ENCODE measurements around the gene SCARF2. TPM values are rescaled to one million over a fixed set of nuclear protein-coding genes. Genes with fewer than 3 reads are reported as not detected.

The SCARF2 gene
- polyA plus RNA-seq, 3 donors: 0.12 to 0.51 TPM; not detected in 1

GRCh38 chr22:20397498-20397897 is 40.1 kb downstream of the SCARF2 start:
- Histone ChIP-seq H3K9me3 (replicated peaks in 1 of 2; ENCODE audit: control insufficient read depth in 1 of 2, insufficient read depth in 1 of 2, low read length in 2 of 2) (no peaks in the 10 kb centered on the region), H3K9ac (ENCODE audit: insufficient read depth, low read length, poor library complexity, severe bottlenecking) (no peak overlapping the region), H3K36me3 (replicated peaks in 1 of 2; ENCODE audit: control insufficient read depth in 1 of 2, insufficient read depth in 2 of 2, low read length in 2 of 2) (peaks cover 4 to 16% of the 10 kb centered on the region in 2 donors), H2AFZ (ENCODE audit: insufficient read depth, low read depth, low read length, poor library complexity, severe bottlenecking) (no peak overlapping the region), H4K20me1 (ENCODE audit: insufficient read depth, low read length) (no peaks in the 10 kb centered on the region), H3K4me1 (ENCODE audit: control insufficient read depth in 1 of 2, insufficient read depth in 2 of 2, low read length in 2 of 2) (peaks cover 25 to 27% of the 10 kb centered on the region in 2 donors), H3K4me2 (replicated peaks; ENCODE audit: extremely low read depth, low read length, poor library complexity, severe bottlenecking) (no peak overlapping the region), H3K27me3 (ENCODE audit: control insufficient read depth in 2 of 2, insufficient read depth in 2 of 2, low read length in 2 of 2) (no peaks in the 10 kb centered on the region), H3K27ac (ENCODE audit: low read depth in 1 of 2, low read length in 2 of 2) (no peak overlapping the region), H3K4me3 (replicated peaks in 1 of 3; ENCODE audit: low read depth in 2 of 3, low read length in 3 of 3) (no peak overlapping the region), H3K79me2 (ENCODE audit: insufficient read depth, low read length) (peaks cover 7% of the 10 kb centered on the region)
- peaks cover 0 to 1% (median 0%) of the 10 kb centered on the region in 3 donors for H3K27me3 Mint-ChIP-seq (ENCODE audit: low read depth in 3 of 3)
- no CpG with 5 or more reads among the region's 2 CpGs for WGBS (ENCODE audit: insufficient coverage)
- intact Hi-C loops (cut with micrococcal nuclease): no loop called here
- DNase-seq: no peak
- H3K36me3 Mint-ChIP-seq: peaks cover 4 to 15% of the 10 kb centered on the region in 2 donors
- no peak overlapping the region for H3K4me3 Mint-ChIP-seq
- TF ChIP-seq CTCF (IDR thresholded peaks at IDR 0.05): no peak
- no peak overlapping the region for H3K27ac Mint-ChIP-seq
- H3K9me3 Mint-ChIP-seq: peaks cover 0 to 2% (median 0%) of the 10 kb centered on the region in 7 donors
- H3K4me1 Mint-ChIP-seq: peaks cover 31% of the 10 kb centered on the region

- Mint-ChIP-seq H3K27me3 (ENCODE audit: low read depth in 3 of 3) (peaks cover 0 to 1% (median 0%) of the 10 kb centered on the region in 3 donors), H3K9me3 (peaks cover 0 to 2% (median 0%) of the 10 kb centered on the region in 7 donors), H3K27ac (no peak overlapping the region), H3K4me3 (no peak overlapping the region), H3K4me1 (peaks cover 31% of the 10 kb centered on the region), H3K36me3 (peaks cover 3 to 14% of the 10 kb centered on the region in 2 donors)
- Histone ChIP-seq H4K20me1 (ENCODE audit: insufficient read depth, low read length) (no peaks in the 10 kb centered on the region), H3K27ac (ENCODE audit: low read depth in 1 of 2, low read length in 2 of 2) (no peak overlapping the region), H3K4me1 (ENCODE audit: control insufficient read depth in 1 of 2, insufficient read depth in 2 of 2, low read length in 2 of 2) (peaks cover 25 to 27% of the 10 kb centered on the region in 2 donors), H2AFZ (ENCODE audit: insufficient read depth, low read depth, low read length, poor library complexity, severe bottlenecking) (no peak overlapping the region), H3K4me2 (replicated peaks; ENCODE audit: extremely low read depth, low read length, poor library complexity, severe bottlenecking) (no peak overlapping the region), H3K9me3 (replicated peaks in 1 of 2; ENCODE audit: control insufficient read depth in 1 of 2, insufficient read depth in 1 of 2, low read length in 2 of 2) (no peaks in the 10 kb centered on the region), H3K9ac (ENCODE audit: insufficient read depth, low read length, poor library complexity, severe bottlenecking) (no peak overlapping the region), H3K27me3 (ENCODE audit: control insufficient read depth in 2 of 2, insufficient read depth in 2 of 2, low read length in 2 of 2) (no peaks in the 10 kb centered on the region), H3K36me3 (replicated peaks in 1 of 2; ENCODE audit: control insufficient read depth in 1 of 2, insufficient read depth in 2 of 2, low read length in 2 of 2) (peaks cover 4 to 14% of the 10 kb centered on the region in 2 donors), H3K4me3 (replicated peaks in 1 of 3; ENCODE audit: low read depth in 2 of 3, low read length in 3 of 3) (no peak overlapping the region), H3K79me2 (ENCODE audit: insufficient read depth, low read length) (peaks cover 7% of the 10 kb centered on the region)
- 100% methylated on average over 1 of the region's 1 CpG for WGBS (ENCODE audit: insufficient coverage)
- no peak for DNase-seq
- no peak for TF ChIP-seq CTCF (IDR thresholded peaks at IDR 0.05)
- intact Hi-C loops (cut with micrococcal nuclease): no loop called here
These were observed 41.0 kb downstream of the SCARF2 start for GRCh38 chr22:20396639-20397038.
